Astrocyte of the cerebellum (primary cell): ENCODE results near the gene ETS2.

Experiments
- DNase-seq: peaks from one replicate; pipeline ENCODE4 v3.0.0-alpha.2; 2011; ENCODE audit warnings: low read depth
- H3K4me3 ChIP-seq: 2 replicates; pipeline ENCODE4 v1.5.1; 2011; ENCODE audit warnings: mild to moderate bottlenecking, low read depth, low read length, moderate library complexity
- in situ Hi-C: cut with HindIII; loops from 2 replicates; pipeline ENCODE4 v1.10.0; 2017; ENCODE audit warnings: low sequenced_read_pairs
- TF ChIP-seq, protein P1 (sequence below): IDR thresholded peaks from 2 replicates; pipeline ENCODE4 v1.5.1; 2012; ENCODE audit warnings: low read length, low read depth, moderate library complexity, mild to moderate bottlenecking; ENCODE audit errors: missing control alignments

The ETS2 gene

DNA sequence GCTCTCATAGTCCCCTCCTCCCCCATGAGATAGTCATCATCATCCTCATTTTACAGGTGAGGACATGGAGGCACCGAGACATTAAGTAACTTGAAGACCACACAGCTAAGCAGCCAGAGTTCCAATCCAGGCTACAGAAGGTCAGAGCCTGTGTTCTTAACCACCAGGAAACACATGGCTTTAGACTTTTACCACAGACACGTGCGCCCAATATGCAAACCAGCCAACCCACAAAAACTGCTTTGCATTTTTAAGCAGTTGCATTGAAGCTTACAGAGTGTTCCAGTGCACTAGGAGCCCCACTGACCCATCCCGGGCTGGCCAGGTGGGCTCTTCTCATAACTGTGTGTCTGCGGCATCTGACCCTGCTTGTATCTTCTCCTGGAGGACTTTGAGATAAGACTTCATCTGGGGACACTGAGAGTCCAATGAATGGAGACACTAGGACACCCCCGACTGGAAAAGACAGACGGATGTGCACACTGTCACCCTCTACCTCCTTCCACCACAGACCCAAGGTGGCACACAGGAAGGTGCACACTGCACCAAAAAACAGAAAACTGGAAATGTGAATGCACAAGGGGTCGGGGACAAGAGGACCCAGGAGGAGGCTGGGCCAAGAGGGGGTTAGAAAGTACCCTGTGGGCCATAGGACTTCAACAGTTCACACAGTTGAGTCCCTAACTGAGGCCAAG, 56.4 kb downstream of the ETS2 start:
- H3K4me3 ChIP-seq = no peak overlapping the region
- TF ChIP-seq, protein P1, sequence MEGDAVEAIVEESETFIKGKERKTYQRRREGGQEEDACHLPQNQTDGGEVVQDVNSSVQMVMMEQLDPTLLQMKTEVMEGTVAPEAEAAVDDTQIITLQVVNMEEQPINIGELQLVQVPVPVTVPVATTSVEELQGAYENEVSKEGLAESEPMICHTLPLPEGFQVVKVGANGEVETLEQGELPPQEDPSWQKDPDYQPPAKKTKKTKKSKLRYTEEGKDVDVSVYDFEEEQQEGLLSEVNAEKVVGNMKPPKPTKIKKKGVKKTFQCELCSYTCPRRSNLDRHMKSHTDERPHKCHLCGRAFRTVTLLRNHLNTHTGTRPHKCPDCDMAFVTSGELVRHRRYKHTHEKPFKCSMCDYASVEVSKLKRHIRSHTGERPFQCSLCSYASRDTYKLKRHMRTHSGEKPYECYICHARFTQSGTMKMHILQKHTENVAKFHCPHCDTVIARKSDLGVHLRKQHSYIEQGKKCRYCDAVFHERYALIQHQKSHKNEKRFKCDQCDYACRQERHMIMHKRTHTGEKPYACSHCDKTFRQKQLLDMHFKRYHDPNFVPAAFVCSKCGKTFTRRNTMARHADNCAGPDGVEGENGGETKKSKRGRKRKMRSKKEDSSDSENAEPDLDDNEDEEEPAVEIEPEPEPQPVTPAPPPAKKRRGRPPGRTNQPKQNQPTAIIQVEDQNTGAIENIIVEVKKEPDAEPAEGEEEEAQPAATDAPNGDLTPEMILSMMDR = no peak
- peak; percentile 48 for DNase-seq
- in situ Hi-C loops = no loop called here

DNA sequence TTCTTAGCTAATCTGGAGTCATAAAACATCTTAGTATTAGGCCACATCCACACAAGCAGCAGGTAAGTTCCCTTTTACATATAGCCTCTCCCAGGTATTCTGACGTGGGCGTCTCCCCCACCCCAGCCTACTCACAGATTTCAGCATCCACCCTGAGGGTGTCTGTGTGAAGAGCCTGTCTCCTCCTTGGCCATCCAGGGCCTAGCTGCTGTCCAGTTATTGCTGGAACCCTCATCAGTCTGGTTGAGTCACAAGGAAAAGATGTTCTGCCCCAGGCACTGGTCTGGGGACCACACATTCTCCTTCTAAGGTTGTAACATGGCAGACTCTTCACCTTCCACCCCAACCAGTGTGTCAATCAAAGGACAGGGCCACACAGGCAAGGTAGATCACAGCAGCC, 57.6 kb downstream of the ETS2 start:
- TF ChIP-seq, protein P1 = no peak
- H3K4me3 ChIP-seq = no peak overlapping the region
- no peak for DNase-seq
- in situ Hi-C loops = no loop called here

DNA sequence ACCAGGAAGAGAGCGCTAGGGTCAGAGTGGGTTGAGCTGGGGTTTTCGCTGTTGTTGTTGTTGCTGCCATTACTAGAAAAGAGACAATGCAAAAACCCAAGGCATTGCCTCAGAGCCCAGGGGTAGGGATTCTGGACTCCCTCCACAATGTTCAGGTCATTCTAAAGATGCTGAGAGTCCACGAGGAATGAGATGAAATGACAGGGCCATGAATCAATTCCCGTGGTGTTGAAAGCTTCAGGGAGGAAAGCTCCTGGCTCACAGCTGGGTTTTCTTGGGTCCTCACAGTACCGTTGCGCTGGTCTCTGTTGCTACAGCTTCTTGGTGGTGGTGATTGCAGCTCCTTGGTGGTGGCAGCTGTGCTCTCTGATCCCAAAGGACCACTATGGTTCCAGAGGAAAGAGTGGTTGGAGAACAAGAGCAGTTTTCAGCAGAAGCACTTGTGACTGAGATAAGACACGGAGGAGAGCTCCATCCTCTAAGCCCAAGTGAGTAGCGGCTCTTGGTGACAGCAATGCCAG, 58.2 kb downstream of the ETS2 start:
- TF ChIP-seq, protein P1 = no peak
- in situ Hi-C loops = no loop called here
- no peak for DNase-seq
- no peak overlapping the region for H3K4me3 ChIP-seq

DNA sequence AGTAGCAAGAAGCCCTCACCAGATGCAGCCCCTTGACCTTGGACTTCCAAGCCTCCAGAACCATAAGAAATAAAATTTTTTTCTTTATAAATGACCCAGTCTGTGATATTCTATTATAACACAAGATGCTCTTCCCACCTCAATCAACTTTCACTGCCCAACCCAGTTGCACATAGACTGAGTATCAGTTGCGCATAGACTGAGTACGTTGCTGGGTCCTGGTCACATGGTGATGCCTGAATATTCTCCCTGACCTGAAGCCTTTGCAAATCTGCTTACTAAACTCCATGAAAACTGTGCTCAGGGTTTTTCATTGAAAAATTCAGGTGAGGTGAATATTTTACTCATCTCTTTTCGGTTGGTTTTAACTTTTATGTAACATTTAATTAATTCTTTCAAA, 59.2 kb downstream of the ETS2 start:
- TF ChIP-seq, protein P1 = no peak
- in situ Hi-C loops = no loop called here

DNA sequence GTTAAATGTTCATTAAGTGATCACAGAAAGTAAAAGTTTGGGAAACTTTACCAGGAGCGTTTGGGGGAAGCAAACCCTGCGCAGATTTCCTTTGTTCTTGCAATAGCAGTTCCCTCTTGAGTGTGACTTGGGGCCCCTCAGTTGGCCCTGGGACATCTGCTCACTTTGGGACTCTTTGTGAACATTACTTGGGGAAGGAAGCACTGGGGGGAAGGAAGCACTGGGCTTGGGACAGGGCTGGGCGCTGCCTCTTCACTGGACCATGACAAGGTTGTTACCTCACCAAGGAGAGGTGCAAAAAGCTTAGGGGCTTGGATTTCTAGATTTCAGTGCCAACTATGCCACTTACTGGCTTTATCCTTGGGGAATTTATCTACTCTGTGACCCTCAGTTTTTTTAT, 63.5 kb downstream of the ETS2 start:
- in situ Hi-C loops = no loop called here
- TF ChIP-seq, protein P1 = no peak
- DNase-seq = no peak
- no peak overlapping the region for H3K4me3 ChIP-seq

More for the DNA sequence above, 59.2 kb downstream of the ETS2 start:
- DNase-seq = no peak
- H3K4me3 ChIP-seq = no peak overlapping the region

DNA sequence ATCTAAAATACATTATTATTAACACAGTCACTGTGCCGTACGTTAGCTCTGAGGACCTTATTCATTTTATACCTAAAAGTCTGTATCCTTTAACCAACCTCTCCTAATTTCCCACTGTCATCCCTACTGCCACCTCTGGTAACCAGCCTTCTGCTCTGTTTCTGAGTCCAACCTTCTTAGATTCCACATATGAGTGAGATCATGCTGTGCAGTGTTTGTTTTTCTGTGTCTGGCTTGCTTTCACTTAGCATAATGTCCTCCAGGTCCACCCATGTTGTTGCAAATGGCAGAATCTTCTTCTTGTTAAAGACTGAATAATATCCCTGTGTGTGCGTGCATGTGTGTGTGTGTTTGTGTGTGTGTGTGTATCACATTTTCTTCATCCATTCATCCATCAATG, 64.2 kb downstream of the ETS2 start:
- no peak for DNase-seq
- in situ Hi-C loops = no loop called here
- TF ChIP-seq, protein P1 = peak; percentile 15
- no peak overlapping the region for H3K4me3 ChIP-seq
